IgD-negative memory B cell (primary cell): ENCODE results near the gene AP3D1. TPM values are rescaled to one million over a fixed set of nuclear protein-coding genes. Genes with fewer than 3 reads are reported as not detected.

Experiments
- H3K27ac Mint-ChIP-seq, 3 donors: one replicate each; pipeline ENCODE4 v1.8.0; 2020 to 2022; ENCODE audit warnings: mild to moderate bottlenecking in 3 of 3, mixed read lengths in 3 of 3, moderate library complexity in 1 of 3
- H3K27me3 Mint-ChIP-seq: one replicate; pipeline ENCODE4 v1.8.0; 2021; ENCODE audit warnings: mixed read lengths
- H3K36me3 Mint-ChIP-seq: one replicate; pipeline ENCODE4 v1.8.0; 2020; ENCODE audit warnings: mild to moderate bottlenecking, mixed read lengths
- H3K4me1 Mint-ChIP-seq, 3 donors: one replicate each; pipeline ENCODE4 v1.8.0; 2020 to 2022; ENCODE audit warnings: mixed read lengths in 3 of 3, mild to moderate bottlenecking in 1 of 3
- H3K4me3 Mint-ChIP-seq, 4 donors: one replicate each; pipeline ENCODE4 v1.8.0; 2020 to 2022; ENCODE audit warnings: mild to moderate bottlenecking in 4 of 4, mixed read lengths in 4 of 4, moderate library complexity in 3 of 4
- H3K9me3 Mint-ChIP-seq, 3 donors: one replicate each; pipeline ENCODE4 v1.8.0; 2020 to 2021; ENCODE audit warnings: mixed read lengths in 3 of 3, mild to moderate bottlenecking in 1 of 3
- polyA plus RNA-seq: library from polyadenylated mRNA; unstranded; fragments of 300-500 nt; fragmentation: Illumina TruSeq; gene quantifications from one replicate; pipeline ENCODE4 v1.2.3, GENCODE V29; 2021

The AP3D1 gene
- polyA plus RNA-seq, 1 donor from 2014 or later = 23.7 TPM

GRCh38 chr19:2118438-2118837, 32.9 kb downstream of the AP3D1 start:
- Mint-ChIP-seq H3K4me1 (peaks cover 0 to 3% (median 0%) of the 10 kb centered on the region in 3 donors), H3K27ac (no peak overlapping the region), H3K9me3 (no peaks in the 10 kb centered on the region), H3K4me3 (no peak overlapping the region), H3K36me3 (peaks cover 5% of the 10 kb centered on the region), H3K27me3 (no peaks in the 10 kb centered on the region)

GRCh38 chr19:2117215-2117960, 34.0 kb downstream of the AP3D1 start:
- Mint-ChIP-seq H3K27me3 (no peaks in the 10 kb centered on the region), H3K36me3 (peaks cover 5% of the 10 kb centered on the region), H3K4me3 (no peak overlapping the region), H3K4me1 (peaks cover 0 to 3% (median 0%) of the 10 kb centered on the region in 3 donors), H3K27ac (no peak overlapping the region), H3K9me3 (no peaks in the 10 kb centered on the region)

GRCh38 chr19:2116507-2116906, 34.9 kb downstream of the AP3D1 start:
- no peak overlapping the region for H3K27ac Mint-ChIP-seq
- peaks cover 5% of the 10 kb centered on the region for H3K36me3 Mint-ChIP-seq
- no peaks in the 10 kb centered on the region for H3K27me3 Mint-ChIP-seq
- H3K9me3 Mint-ChIP-seq = no peaks in the 10 kb centered on the region
- peaks cover 0 to 3% (median 0%) of the 10 kb centered on the region in 3 donors for H3K4me1 Mint-ChIP-seq
- no peak overlapping the region for H3K4me3 Mint-ChIP-seq

- Mint-ChIP-seq H3K4me3 (no peak overlapping the region), H3K36me3 (peaks cover 5% of the 10 kb centered on the region), H3K27me3 (no peaks in the 10 kb centered on the region), H3K27ac (no peak overlapping the region), H3K4me1 (peaks cover 0 to 3% (median 0%) of the 10 kb centered on the region in 3 donors), H3K9me3 (no peaks in the 10 kb centered on the region)
Observed at GRCh38 chr19:2115911-2116426, 35.4 kb downstream of the AP3D1 start.

GRCh38 chr19:2115324-2115723, 36.0 kb downstream of the AP3D1 start:
- H3K36me3 Mint-ChIP-seq = peaks cover 5% of the 10 kb centered on the region
- no peaks in the 10 kb centered on the region for H3K9me3 Mint-ChIP-seq
- no peak overlapping the region for H3K4me3 Mint-ChIP-seq
- peaks cover 0 to 3% (median 0%) of the 10 kb centered on the region in 3 donors for H3K4me1 Mint-ChIP-seq
- peak overlapping the region in 1 of 3 donors; percentile 57 for H3K27ac Mint-ChIP-seq
- no peaks in the 10 kb centered on the region for H3K27me3 Mint-ChIP-seq

- Mint-ChIP-seq H3K4me3 (no peak overlapping the region), H3K36me3 (peaks cover 5% of the 10 kb centered on the region), H3K27me3 (no peaks in the 10 kb centered on the region), H3K4me1 (peaks cover 0 to 3% (median 0%) of the 10 kb centered on the region in 3 donors), H3K27ac (peak overlapping the region in 1 of 3 donors; percentile 57), H3K9me3 (no peaks in the 10 kb centered on the region)
Observed at GRCh38 chr19:2114821-2115220, 36.5 kb downstream of the AP3D1 start.

GRCh38 chr19:2114218-2114617, 37.1 kb downstream of the AP3D1 start:
- H3K9me3 Mint-ChIP-seq = no peaks in the 10 kb centered on the region
- H3K36me3 Mint-ChIP-seq = peaks cover 5% of the 10 kb centered on the region

GRCh38 chr19:2113439-2114211, 37.7 kb downstream of the AP3D1 start:
- Mint-ChIP-seq H3K36me3 (peaks cover 5% of the 10 kb centered on the region), H3K4me3 (no peak overlapping the region), H3K4me1 (peaks cover 0 to 3% (median 0%) of the 10 kb centered on the region in 3 donors), H3K27ac (no peak overlapping the region), H3K27me3 (no peaks in the 10 kb centered on the region), H3K9me3 (no peaks in the 10 kb centered on the region)

More at GRCh38 chr19:2114218-2114617, 37.1 kb downstream of the AP3D1 start:
- Mint-ChIP-seq H3K27ac (no peak overlapping the region), H3K4me1 (peaks cover 0 to 3% (median 0%) of the 10 kb centered on the region in 3 donors), H3K4me3 (no peak overlapping the region), H3K27me3 (no peaks in the 10 kb centered on the region)

- Mint-ChIP-seq H3K9me3 (no peaks in the 10 kb centered on the region), H3K36me3 (peaks cover 7% of the 10 kb centered on the region), H3K27me3 (no peaks in the 10 kb centered on the region), H3K4me3 (no peak overlapping the region), H3K27ac (peak overlapping the region in 1 of 3 donors; percentile 82), H3K4me1 (peaks cover 0 to 3% (median 0%) of the 10 kb centered on the region in 3 donors)
Observed at GRCh38 chr19:2112516-2113320, 38.6 kb downstream of the AP3D1 start.

GRCh38 chr19:2111886-2112285, 39.5 kb downstream of the AP3D1 start:
- Mint-ChIP-seq H3K27me3 (no peaks in the 10 kb centered on the region), H3K4me3 (no peak overlapping the region), H3K4me1 (peaks cover 0 to 3% (median 0%) of the 10 kb centered on the region in 3 donors), H3K9me3 (no peaks in the 10 kb centered on the region), H3K36me3 (peaks cover 7% of the 10 kb centered on the region), H3K27ac (peak overlapping the region in 1 of 3 donors; percentile 82)

GRCh38 chr19:2111425-2111824, 39.9 kb downstream of the AP3D1 start:
- Mint-ChIP-seq H3K4me1 (peaks cover 0 to 3% (median 0%) of the 10 kb centered on the region in 3 donors), H3K27me3 (no peaks in the 10 kb centered on the region), H3K27ac (no peak overlapping the region), H3K4me3 (no peak overlapping the region), H3K36me3 (peaks cover 7% of the 10 kb centered on the region), H3K9me3 (no peaks in the 10 kb centered on the region)

- no peaks in the 10 kb centered on the region for H3K27me3 Mint-ChIP-seq
- no peak overlapping the region for H3K27ac Mint-ChIP-seq
- H3K9me3 Mint-ChIP-seq = no peaks in the 10 kb centered on the region
- H3K4me1 Mint-ChIP-seq = peaks cover 0 to 3% (median 0%) of the 10 kb centered on the region in 3 donors
- no peak overlapping the region for H3K4me3 Mint-ChIP-seq
- H3K36me3 Mint-ChIP-seq = peaks cover 9% of the 10 kb centered on the region
Observed at GRCh38 chr19:2110822-2111221, 40.5 kb downstream of the AP3D1 start.

- H3K27ac Mint-ChIP-seq = no peak overlapping the region
- H3K36me3 Mint-ChIP-seq = peaks cover 15% of the 10 kb centered on the region
- peaks cover 0 to 3% (median 0%) of the 10 kb centered on the region in 3 donors for H3K4me1 Mint-ChIP-seq
- H3K27me3 Mint-ChIP-seq = no peaks in the 10 kb centered on the region
- H3K4me3 Mint-ChIP-seq = no peak overlapping the region
- no peaks in the 10 kb centered on the region for H3K9me3 Mint-ChIP-seq
Observed at GRCh38 chr19:2109046-2109864, 42.1 kb downstream of the AP3D1 start.
